H9 (cell line): ENCODE results near the gene PNRC2. TPM values are rescaled to one million over a fixed set of nuclear protein-coding genes. Genes with fewer than 3 reads are reported as not detected.
"Not testable (repeated sequence)": the region's sequence is repeated elsewhere in the genome, so short reads cannot be mapped to it uniquely, and the experiment has no call there.

Experiments
- DNase-seq: peaks from one replicate; pipeline ENCODE4 v3.0.0-alpha.2; 2017
- H2AFZ ChIP-seq: one replicate; pipeline ENCODE4 v1.6.1; 2013; ENCODE audit warnings: mild to moderate bottlenecking, low read length, control low read depth, moderate library complexity
- H2AK5ac ChIP-seq: 2 replicates; pipeline ENCODE4 v1.6.1; 2013; ENCODE audit warnings: low read length, control low read depth, mixed read lengths; ENCODE audit not compliant: insufficient read length
- H2BK120ac ChIP-seq: one replicate; pipeline ENCODE4 v1.6.1; 2013; ENCODE audit warnings: low read depth, mild to moderate bottlenecking, low read length, control low read depth, inconsistent platforms; ENCODE audit not compliant: poor library complexity, severe bottlenecking
- H2BK12ac ChIP-seq: 2 replicates; pipeline ENCODE4 v1.6.1; 2013; ENCODE audit warnings: low read length, control low read depth, mixed read lengths, low read depth; ENCODE audit not compliant: insufficient read length
- H2BK15ac ChIP-seq: 2 replicates; pipeline ENCODE4 v1.6.1; 2013; ENCODE audit warnings: low read depth, low read length, control low read depth
- H2BK20ac ChIP-seq: one replicate; pipeline ENCODE4 v1.6.1; 2013; ENCODE audit warnings: low read depth, mild to moderate bottlenecking, low read length, control low read depth, inconsistent platforms; ENCODE audit not compliant: poor library complexity, severe bottlenecking
- H2BK5ac ChIP-seq: 2 replicates; pipeline ENCODE4 v1.6.1; 2013; ENCODE audit warnings: low read length, control low read depth, mixed read lengths; ENCODE audit not compliant: insufficient read length
- H3K14ac ChIP-seq: 2 replicates; pipeline ENCODE4 v1.6.1; 2013; ENCODE audit warnings: low read length, control low read depth; ENCODE audit not compliant: insufficient read depth
- H3K18ac ChIP-seq: 2 replicates; pipeline ENCODE4 v1.6.1; 2013; ENCODE audit warnings: low read depth, mild to moderate bottlenecking, mixed read lengths, low read length, control low read depth; ENCODE audit not compliant: insufficient read length
- H3K23ac ChIP-seq: 2 replicates; pipeline ENCODE4 v1.6.1; 2013; ENCODE audit warnings: low read length, control low read depth, mixed read lengths, low read depth; ENCODE audit not compliant: insufficient read length
- H3K23me2 ChIP-seq: 2 replicates; pipeline ENCODE4 v1.6.1; 2013; ENCODE audit warnings: low read depth, mild to moderate bottlenecking, mixed read lengths, low read length, control low read depth; ENCODE audit not compliant: insufficient read length, poor library complexity, severe bottlenecking
- H3K27ac ChIP-seq: 2 replicates; pipeline ENCODE4 v1.5.1; 2013; ENCODE audit warnings: low read length, control low read depth, mixed read lengths, low read depth; ENCODE audit not compliant: insufficient read length
- H3K27me3 ChIP-seq: 2 replicates; pipeline ENCODE4 v1.6.1; 2013; ENCODE audit warnings: low read length, control low read depth, inconsistent platforms; ENCODE audit not compliant: insufficient read depth
- H3K4ac ChIP-seq: 2 replicates; pipeline ENCODE4 v1.6.1; 2013; ENCODE audit warnings: low read depth, mild to moderate bottlenecking, control low read depth, inconsistent platforms, low read length, moderate library complexity
- H3K4me1 ChIP-seq: 2 replicates; pipeline ENCODE4 v1.6.1; 2013; ENCODE audit warnings: low read length, control low read depth, inconsistent platforms; ENCODE audit not compliant: insufficient read depth
- H3K4me2 ChIP-seq: 2 replicates; pipeline ENCODE4 v1.6.1; 2013; ENCODE audit warnings: low read length, control low read depth, mixed read lengths; ENCODE audit not compliant: insufficient read length, insufficient read depth
- H3K56ac ChIP-seq: 2 replicates; pipeline ENCODE4 v1.6.1; 2013; ENCODE audit warnings: low read depth, mild to moderate bottlenecking, mixed read lengths, low read length, control low read depth; ENCODE audit not compliant: insufficient read length
- H3K79me1 ChIP-seq: 2 replicates; pipeline ENCODE4 v1.6.1; 2013; ENCODE audit warnings: low read depth, mild to moderate bottlenecking, moderate library complexity, low read length, control low read depth, inconsistent platforms; ENCODE audit not compliant: insufficient read depth, poor library complexity, severe bottlenecking
- H3K79me2 ChIP-seq: 2 replicates; pipeline ENCODE4 v1.6.1; 2013; ENCODE audit warnings: low read length, control low read depth, inconsistent platforms; ENCODE audit not compliant: insufficient read depth
- H3K9ac ChIP-seq: 2 replicates; pipeline ENCODE4 v1.6.1; 2013; ENCODE audit warnings: low read length, control low read depth, mixed read lengths; ENCODE audit not compliant: insufficient read length; ENCODE audit errors: extremely low read depth
- H3K9me3 ChIP-seq: one replicate; pipeline ENCODE4 v1.6.1; 2013; ENCODE audit warnings: low read depth, low read length, inconsistent platforms; ENCODE audit not compliant: control insufficient read depth
- H3T11ph ChIP-seq: one replicate; pipeline ENCODE4 v1.6.1; 2013; ENCODE audit warnings: mild to moderate bottlenecking, low read length, control low read depth, inconsistent platforms
- H4K20me1 ChIP-seq: one replicate; pipeline ENCODE4 v1.6.1; 2013; ENCODE audit not compliant: control insufficient read depth, insufficient read length, insufficient read depth
- H4K5ac ChIP-seq: 2 replicates; pipeline ENCODE4 v1.6.1; 2013; ENCODE audit warnings: low read depth, mild to moderate bottlenecking, mixed read lengths, low read length, control low read depth; ENCODE audit not compliant: insufficient read length
- H4K8ac ChIP-seq: replicated peaks from 2 replicates; pipeline ENCODE4 v1.6.1; 2013; ENCODE audit warnings: low read length, control low read depth, mixed read lengths, low read depth; ENCODE audit not compliant: insufficient read length
- H4K91ac ChIP-seq: 2 replicates; pipeline ENCODE4 v1.6.1; 2013; ENCODE audit warnings: low read depth, mild to moderate bottlenecking, moderate library complexity, mixed read lengths, low read length, control low read depth; ENCODE audit not compliant: insufficient read length
- H3K27ac Mint-ChIP-seq, 3 experiments: 2 replicates in 2 of 3; 3 replicates in 1 of 3; pipeline ENCODE4 v1.8.0; 2020 to 2021; ENCODE audit warnings: mixed read lengths in 3 of 3, mild to moderate bottlenecking in 1 of 3, moderate library complexity in 1 of 3
- H3K27me3 Mint-ChIP-seq: 2 replicates; pipeline ENCODE4 v1.8.0; 2021; ENCODE audit warnings: low read depth, mild to moderate bottlenecking, moderate library complexity, mixed read lengths
- H3K36me3 Mint-ChIP-seq, 3 experiments: 2 replicates in 2 of 3; 3 replicates in 1 of 3; pipeline ENCODE4 v1.8.0; 2020 to 2021; ENCODE audit warnings: low read depth in 3 of 3, mixed read lengths in 3 of 3; ENCODE audit not compliant: insufficient read depth in 1 of 3
- H3K4me1 Mint-ChIP-seq, 2 experiments: 2 replicates each; pipeline ENCODE4 v1.8.0; 2020; ENCODE audit warnings: mixed read lengths in 2 of 2
- H3K4me3 Mint-ChIP-seq, 2 experiments: 2 replicates in 1 of 2; 3 replicates in 1 of 2; pipeline ENCODE4 v1.8.0; 2020 to 2021; ENCODE audit warnings: mild to moderate bottlenecking in 2 of 2, mixed read lengths in 2 of 2, moderate library complexity in 1 of 2
- H3K9me3 Mint-ChIP-seq, 2 experiments: 2 replicates in 1 of 2; 3 replicates in 1 of 2; pipeline ENCODE4 v1.8.0; 2020; ENCODE audit warnings: mild to moderate bottlenecking in 2 of 2, mixed read lengths in 2 of 2, moderate library complexity in 1 of 2
- WGBS: extraction: QIAGEN DNeasy Blood & Tissue Kit; methylation state at CpG from one replicate; pipeline ENCODE4 v1.1.7; 2013; ENCODE audit warnings: missing lambda C conversion rate, low lambda C conversion rate, mixed read lengths; ENCODE audit not compliant: insufficient read length; ENCODE audit errors: extremely low coverage; 5-methylcytosine and 5-hydroxymethylcytosine counted together
- total RNA-seq: library from RNA; stranded (reverse); gene quantifications from 2 replicates; pipeline ENCODE4 v1.2.1, GENCODE V29; 2021
- TF ChIP-seq, protein P1 (sequence below): fragments of 200-600 bp; sonication (generic); conservative IDR thresholded peaks from 3 replicates; pipeline ENCODE4 v1.8.0; 2021; ENCODE audit warnings: antibody characterized with exemption, mild to moderate bottlenecking

PNRC2 gene
- total RNA-seq, 1 experiment from 2014 or later, result 87.6 TPM

DNA sequence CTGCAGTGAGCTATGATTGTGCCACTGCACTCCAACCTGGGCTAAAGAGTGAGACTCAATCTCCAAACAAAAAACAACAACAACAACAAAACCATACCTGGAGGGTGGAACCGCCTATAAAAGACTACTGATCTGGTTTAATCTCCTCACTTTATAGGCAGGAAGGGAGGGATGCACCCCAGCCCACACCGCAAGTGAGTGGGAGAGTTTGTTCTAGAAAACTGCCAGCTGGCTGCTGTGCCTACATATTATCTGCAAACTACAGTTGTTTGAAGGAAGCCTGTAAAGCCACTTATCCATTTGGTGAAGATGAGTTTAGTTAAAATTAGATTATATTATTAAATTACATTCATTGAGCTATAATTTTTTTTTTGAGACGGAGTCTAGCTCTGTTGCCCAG lies 29.6 kb downstream of the PNRC2 start:
- Histone ChIP-seq H3T11ph (no peak overlapping the region), H3K9ac (no peak overlapping the region), H2AK5ac (no peak overlapping the region), H3K23me2 (no peaks in the 10 kb centered on the region), H3K23ac (no peak overlapping the region), H4K20me1 (no peaks in the 10 kb centered on the region), H3K79me2 (no peaks in the 10 kb centered on the region), H3K79me1 (no peaks in the 10 kb centered on the region), H2BK15ac (no peak overlapping the region), H3K56ac (no peak overlapping the region), H2BK120ac (no peak overlapping the region), H3K4me2 (no peak overlapping the region), H3K27ac (no peak overlapping the region), H4K8ac (no peak overlapping the region), H2BK12ac (no peak overlapping the region), H3K14ac (no peak overlapping the region), H2BK20ac (no peak overlapping the region), H2BK5ac (no peak overlapping the region), H3K9me3 (no peaks in the 10 kb centered on the region), H3K4me1 (no peaks in the 10 kb centered on the region), H3K27me3 (no peaks in the 10 kb centered on the region), H3K4ac (no peak overlapping the region), H3K18ac (no peak overlapping the region), H2AFZ (no peak overlapping the region), H4K5ac (no peak overlapping the region), H4K91ac (no peak overlapping the region)
- H3K9me3 Mint-ChIP-seq, result peaks cover 9 to 10% of the 10 kb centered on the region in 2 experiments; a peak in 4 of 5 replicates
- H3K27ac Mint-ChIP-seq, result no peak overlapping the region
- H3K27me3 Mint-ChIP-seq, result no peaks in the 10 kb centered on the region; the same call in 1 of the 2 replicates
- TF ChIP-seq, protein P1, sequence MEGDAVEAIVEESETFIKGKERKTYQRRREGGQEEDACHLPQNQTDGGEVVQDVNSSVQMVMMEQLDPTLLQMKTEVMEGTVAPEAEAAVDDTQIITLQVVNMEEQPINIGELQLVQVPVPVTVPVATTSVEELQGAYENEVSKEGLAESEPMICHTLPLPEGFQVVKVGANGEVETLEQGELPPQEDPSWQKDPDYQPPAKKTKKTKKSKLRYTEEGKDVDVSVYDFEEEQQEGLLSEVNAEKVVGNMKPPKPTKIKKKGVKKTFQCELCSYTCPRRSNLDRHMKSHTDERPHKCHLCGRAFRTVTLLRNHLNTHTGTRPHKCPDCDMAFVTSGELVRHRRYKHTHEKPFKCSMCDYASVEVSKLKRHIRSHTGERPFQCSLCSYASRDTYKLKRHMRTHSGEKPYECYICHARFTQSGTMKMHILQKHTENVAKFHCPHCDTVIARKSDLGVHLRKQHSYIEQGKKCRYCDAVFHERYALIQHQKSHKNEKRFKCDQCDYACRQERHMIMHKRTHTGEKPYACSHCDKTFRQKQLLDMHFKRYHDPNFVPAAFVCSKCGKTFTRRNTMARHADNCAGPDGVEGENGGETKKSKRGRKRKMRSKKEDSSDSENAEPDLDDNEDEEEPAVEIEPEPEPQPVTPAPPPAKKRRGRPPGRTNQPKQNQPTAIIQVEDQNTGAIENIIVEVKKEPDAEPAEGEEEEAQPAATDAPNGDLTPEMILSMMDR, result no peak
- H3K36me3 Mint-ChIP-seq, result peaks cover 0 to 11% (median 0%) of the 10 kb centered on the region in 3 experiments; a peak in 1 of 7 replicates
- H3K4me1 Mint-ChIP-seq, result no peaks in the 10 kb centered on the region
- no CpG with 5 or more reads among the region's 3 CpGs for WGBS
- no peak for DNase-seq
- no peak overlapping the region for H3K4me3 Mint-ChIP-seq

- not testable (repeated sequence) for H4K91ac ChIP-seq, H3T11ph ChIP-seq, H2AFZ ChIP-seq, H3K4me3 Mint-ChIP-seq, H3K4me2 ChIP-seq, H3K9me3 ChIP-seq, H2BK20ac ChIP-seq, H4K20me1 ChIP-seq, H3K23me2 ChIP-seq, H3K18ac ChIP-seq, H4K8ac ChIP-seq, H3K56ac ChIP-seq, H3K27me3 Mint-ChIP-seq, H3K4me1 ChIP-seq, H3K14ac ChIP-seq, DNase-seq, H3K9ac ChIP-seq, H3K79me1 ChIP-seq, H2BK5ac ChIP-seq, H2BK15ac ChIP-seq, H2BK12ac ChIP-seq, H3K79me2 ChIP-seq, H3K27ac Mint-ChIP-seq, H2AK5ac ChIP-seq, H3K23ac ChIP-seq, H3K27me3 ChIP-seq, H3K4me1 Mint-ChIP-seq, H3K27ac ChIP-seq, H4K5ac ChIP-seq, H2BK120ac ChIP-seq, H3K4ac ChIP-seq
- peaks cover 2 to 12% (median 4%) of the 10 kb centered on the region in 3 experiments; a peak in 3 of 7 replicates for H3K36me3 Mint-ChIP-seq
- no CpG with 5 or more reads among the region's 13 CpGs for WGBS
- H3K9me3 Mint-ChIP-seq, result peaks cover 14 to 15% of the 10 kb centered on the region in 2 experiments; a peak in 4 of 5 replicates
These were observed 32.4 kb downstream of the PNRC2 start for GRCh38 chr1:23992011-23992410.
